HG03045 (cell line): Measurements from ENCODE around the gene AKNAD1.

Experiments
- ATAC-seq: cut with Tn5 transposase; IDR thresholded peaks from one replicate; pipeline ENCODE4 v1.9.1; 2021; ENCODE audit warnings: mild to moderate bottlenecking, moderate library complexity; ENCODE audit not compliant: unreplicated experiment

AKNAD1 gene

GRCh38 chr1:108832929-108833328, 24.0 kb downstream of the AKNAD1 start:
- no peak for ATAC-seq

- no peak for ATAC-seq
Measured at GRCh38 chr1:108831225-108831624, 25.7 kb downstream of the AKNAD1 start.

GRCh38 chr1:108830119-108831008, 26.5 kb downstream of the AKNAD1 start:
- no peak for ATAC-seq

- no peak for ATAC-seq
Measured at GRCh38 chr1:108829498-108829916, 27.4 kb downstream of the AKNAD1 start.

GRCh38 chr1:108828074-108828961, 28.6 kb downstream of the AKNAD1 start:
- no peak for ATAC-seq

- no peak for ATAC-seq
Measured at GRCh38 chr1:108826081-108826635, 30.7 kb downstream of the AKNAD1 start.

GRCh38 chr1:108824051-108824450, 32.8 kb downstream of the AKNAD1 start:
- no peak for ATAC-seq

GRCh38 chr1:108823632-108824031, 33.3 kb downstream of the AKNAD1 start:
- ATAC-seq: no peak

- ATAC-seq: no peak
Measured at GRCh38 chr1:108819878-108820277, 37.0 kb downstream of the AKNAD1 start.

- ATAC-seq: no peak
Measured at GRCh38 chr1:108817811-108818210, 39.1 kb downstream of the AKNAD1 start.

- no peak for ATAC-seq
Measured at GRCh38 chr1:108817016-108817415, 39.9 kb downstream of the AKNAD1 start.

- no peak for ATAC-seq
Measured at GRCh38 chr1:108816049-108816893, 40.6 kb downstream of the AKNAD1 start.

- ATAC-seq: no peak
Measured at GRCh38 chr1:108815566-108815965, 41.3 kb downstream of the AKNAD1 start.

- no peak for ATAC-seq
Measured at GRCh38 chr1:108814343-108815125, 42.4 kb downstream of the AKNAD1 start.

GRCh38 chr1:108813326-108813725, 43.6 kb downstream of the AKNAD1 start:
- ATAC-seq: no peak

GRCh38 chr1:108811611-108812010, 45.3 kb downstream of the AKNAD1 start:
- ATAC-seq: no peak

GRCh38 chr1:108808438-108808837, 48.5 kb downstream of the AKNAD1 start:
- no peak for ATAC-seq

- no peak for ATAC-seq
Measured at GRCh38 chr1:108803548-108803947, 53.3 kb downstream of the AKNAD1 start.

GRCh38 chr1:108801101-108801500, 55.8 kb downstream of the AKNAD1 start:
- ATAC-seq: no peak

GRCh38 chr1:108799001-108799400, 57.9 kb downstream of the AKNAD1 start:
- no peak for ATAC-seq
